Suprapubic skin (tissue), 3 donors: Measurements from ENCODE around the gene PUM1.

Experiments used
- POLR2A ChIP-seq, 2 donors: fragments of 450-650 bp; IDR thresholded peaks; one replicate each; pipeline ENCODE4 v1.6.1; 2017; ENCODE audit warnings: antibody characterized with exemption in 2 of 2, mild to moderate bottlenecking in 2 of 2, moderate library complexity in 2 of 2
- TF ChIP-seq, protein P1 (sequence below), 2 donors: fragments of 200-600 bp in 1 of 2; fragments of 450-650 bp in 1 of 2; sonication (generic) in 1 of 2; IDR thresholded peaks; one replicate each; pipeline ENCODE4 v1.5.1; 2016 to 2019; ENCODE audit warnings: antibody characterized with exemption in 2 of 2, mild to moderate bottlenecking in 1 of 2, moderate library complexity in 1 of 2

DNA sequence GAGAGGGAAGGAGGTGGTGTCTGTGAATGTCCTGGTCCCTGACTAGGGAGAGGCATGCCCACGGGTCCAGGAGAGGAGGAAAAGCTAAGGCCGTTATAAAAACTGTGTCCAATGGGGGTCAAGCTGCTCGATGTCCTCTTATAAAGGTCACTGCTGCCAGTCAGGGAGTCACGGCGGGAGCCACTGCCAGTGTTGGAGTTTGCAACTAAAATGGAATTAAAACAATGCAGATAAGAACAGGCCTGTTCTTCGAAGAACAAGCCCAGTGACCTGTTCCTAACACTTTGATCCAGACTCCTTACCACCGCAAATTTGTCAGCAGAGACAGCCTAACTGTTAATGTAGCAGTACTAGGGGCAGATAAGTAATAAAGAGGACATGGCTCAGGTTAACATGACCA is 100.8 kb downstream of the PUM1 start:
- TF ChIP-seq, protein P1, sequence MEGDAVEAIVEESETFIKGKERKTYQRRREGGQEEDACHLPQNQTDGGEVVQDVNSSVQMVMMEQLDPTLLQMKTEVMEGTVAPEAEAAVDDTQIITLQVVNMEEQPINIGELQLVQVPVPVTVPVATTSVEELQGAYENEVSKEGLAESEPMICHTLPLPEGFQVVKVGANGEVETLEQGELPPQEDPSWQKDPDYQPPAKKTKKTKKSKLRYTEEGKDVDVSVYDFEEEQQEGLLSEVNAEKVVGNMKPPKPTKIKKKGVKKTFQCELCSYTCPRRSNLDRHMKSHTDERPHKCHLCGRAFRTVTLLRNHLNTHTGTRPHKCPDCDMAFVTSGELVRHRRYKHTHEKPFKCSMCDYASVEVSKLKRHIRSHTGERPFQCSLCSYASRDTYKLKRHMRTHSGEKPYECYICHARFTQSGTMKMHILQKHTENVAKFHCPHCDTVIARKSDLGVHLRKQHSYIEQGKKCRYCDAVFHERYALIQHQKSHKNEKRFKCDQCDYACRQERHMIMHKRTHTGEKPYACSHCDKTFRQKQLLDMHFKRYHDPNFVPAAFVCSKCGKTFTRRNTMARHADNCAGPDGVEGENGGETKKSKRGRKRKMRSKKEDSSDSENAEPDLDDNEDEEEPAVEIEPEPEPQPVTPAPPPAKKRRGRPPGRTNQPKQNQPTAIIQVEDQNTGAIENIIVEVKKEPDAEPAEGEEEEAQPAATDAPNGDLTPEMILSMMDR (IDR thresholded peaks at IDR 0.05) = no peak
- TF ChIP-seq POLR2A (IDR thresholded peaks at IDR 0.05) = no peak
